Neural cell (in vitro differentiated cells): ENCODE measurements around the gene STEAP1B. TPM values are rescaled to one million over a fixed set of nuclear protein-coding genes. Genes with fewer than 3 reads are reported as not detected.

ENCODE experiments used
- H2AFZ ChIP-seq: fragments of 200-600, 300-800 bp; sonication (generic), shearing (Covaris generic); 2 replicates; pipeline ENCODE4 v1.6.0; 2014; ENCODE audit warnings: low read depth, mild to moderate bottlenecking, antibody characterized with exemption, low read length, moderate library complexity
- H3F3A ChIP-seq: fragments of 200-600 bp; shearing (Covaris generic); 2 replicates; pipeline ENCODE4 v1.6.1; 2016; ENCODE audit warnings: mild to moderate bottlenecking, moderate library complexity, mixed read lengths, antibody characterized with exemption, low read length; ENCODE audit not compliant: insufficient read depth, poor library complexity, severe bottlenecking
- H3K27ac ChIP-seq: fragments of 200-600, 300-800 bp; sonication (generic), shearing (Covaris generic); 2 replicates; pipeline ENCODE4 v1.5.1; 2014; ENCODE audit warnings: mild to moderate bottlenecking, low read length, moderate library complexity
- H3K27me3 ChIP-seq: fragments of 300-800, 200-600 bp; sonication (generic), shearing (Covaris generic); 2 replicates; pipeline ENCODE4 v1.6.0; 2014; ENCODE audit warnings: mild to moderate bottlenecking, low read depth, low read length, moderate library complexity; ENCODE audit not compliant: insufficient read depth
- H3K36me3 ChIP-seq: fragments of 300-800, 200-600 bp; sonication (generic), shearing (Covaris generic); 2 replicates; pipeline ENCODE4 v1.5.1; 2014; ENCODE audit warnings: mild to moderate bottlenecking, antibody characterized with exemption, low read length, moderate library complexity; ENCODE audit not compliant: insufficient read depth
- H3K4me2 ChIP-seq: fragments of 300-800, 200-600 bp; sonication (generic), shearing (Covaris generic); 2 replicates; pipeline ENCODE4 v1.6.0; 2014; ENCODE audit warnings: mild to moderate bottlenecking, low read length
- H3K4me3 ChIP-seq: fragments of 300-800, 200-600 bp; sonication (generic), shearing (Covaris generic); 2 replicates; pipeline ENCODE4 v1.5.1; 2014; ENCODE audit warnings: mild to moderate bottlenecking, low read length, moderate library complexity
- H3K79me2 ChIP-seq: fragments of 200-600 bp; shearing (Covaris generic); replicated peaks from 2 replicates; pipeline ENCODE4 v1.6.0; 2014; ENCODE audit warnings: mild to moderate bottlenecking, low read length, moderate library complexity; ENCODE audit not compliant: insufficient read depth
- H3K9ac ChIP-seq: fragments of 300-800, 200-600 bp; sonication (generic), shearing (Covaris generic); 2 replicates; pipeline ENCODE4 v1.6.1; 2016; ENCODE audit warnings: mild to moderate bottlenecking, low read length, mixed read lengths
- H3K9me2 ChIP-seq: fragments of 200-600 bp; shearing (Covaris generic); 2 replicates; pipeline ENCODE4 v1.6.1; 2016; ENCODE audit warnings: mild to moderate bottlenecking, low read length, mixed read lengths; ENCODE audit not compliant: insufficient read depth
- H3K9me3 ChIP-seq: fragments of 200-600, 300-800 bp; sonication (generic), shearing (Covaris generic); 2 replicates; pipeline ENCODE4 v1.6.1; 2016; ENCODE audit warnings: mild to moderate bottlenecking, mixed run types, low read length, moderate library complexity, mixed read lengths
- H4K20me1 ChIP-seq: fragments of 200-600 bp; shearing (Covaris generic); 2 replicates; pipeline ENCODE4 v1.6.1; 2016; ENCODE audit warnings: mild to moderate bottlenecking, mixed run types; ENCODE audit not compliant: insufficient read depth
- EP300 ChIP-seq: fragments of 450-650 bp; conservative IDR thresholded peaks from 2 replicates; pipeline ENCODE4 v1.6.1; 2014; ENCODE audit warnings: antibody characterized with exemption, mild to moderate bottlenecking, moderate library complexity; ENCODE audit not compliant: poor library complexity, severe bottlenecking
- EZH2 ChIP-seq: fragments of 200-600, 300-800 bp; shearing (Covaris generic), sonication (generic); IDR thresholded peaks from 2 replicates; pipeline ENCODE4 v1.6.1; 2014; ENCODE audit warnings: antibody characterized with exemption, low read length, borderline replicate concordance, mild to moderate bottlenecking; ENCODE audit not compliant: insufficient read depth, poor library complexity, severe bottlenecking
- MXI1 ChIP-seq: fragments of 450-650 bp; conservative IDR thresholded peaks from 2 replicates; pipeline ENCODE4 v1.6.1; 2014; ENCODE audit warnings: antibody characterized with exemption, mild to moderate bottlenecking; ENCODE audit not compliant: poor library complexity, severe bottlenecking
- POLR2AphosphoS5 ChIP-seq: IDR thresholded peaks from 2 replicates; pipeline ENCODE4 v1.6.1; 2012
- RAD21 ChIP-seq: fragments of 450-650 bp; conservative IDR thresholded peaks from 2 replicates; pipeline ENCODE4 v1.6.1; 2014; ENCODE audit warnings: antibody characterized with exemption, mild to moderate bottlenecking, moderate library complexity
- SMC3 ChIP-seq: fragments of 450-650 bp; conservative IDR thresholded peaks from 2 replicates; pipeline ENCODE4 v1.6.1; 2014; ENCODE audit warnings: antibody characterized with exemption, mild to moderate bottlenecking, moderate library complexity; ENCODE audit not compliant: poor library complexity
- TAF1 ChIP-seq: IDR thresholded peaks from 2 replicates; pipeline ENCODE4 v1.6.1; 2012; ENCODE audit warnings: low read depth
- polyA plus RNA-seq: library from polyadenylated mRNA; depleted of rRNA; stranded (reverse); fragments of >200 nt; gene quantifications from 2 replicates; pipeline ENCODE4 v1.2.3, GENCODE V29; 2014
- TF ChIP-seq, protein P1 (sequence below): fragments of 450-650 bp; IDR thresholded peaks from 2 replicates; pipeline ENCODE4 v1.5.1; 2014; ENCODE audit warnings: antibody characterized with exemption, mild to moderate bottlenecking, moderate library complexity; ENCODE audit not compliant: poor library complexity, severe bottlenecking
- TF ChIP-seq, protein P2 (sequence below): IDR thresholded peaks from 2 replicates; pipeline ENCODE4 v1.6.1; 2012; ENCODE audit warnings: borderline replicate concordance

STEAP1B gene
- polyA plus RNA-seq, 1 donor from 2014 or later, result 0.51 TPM

DNA sequence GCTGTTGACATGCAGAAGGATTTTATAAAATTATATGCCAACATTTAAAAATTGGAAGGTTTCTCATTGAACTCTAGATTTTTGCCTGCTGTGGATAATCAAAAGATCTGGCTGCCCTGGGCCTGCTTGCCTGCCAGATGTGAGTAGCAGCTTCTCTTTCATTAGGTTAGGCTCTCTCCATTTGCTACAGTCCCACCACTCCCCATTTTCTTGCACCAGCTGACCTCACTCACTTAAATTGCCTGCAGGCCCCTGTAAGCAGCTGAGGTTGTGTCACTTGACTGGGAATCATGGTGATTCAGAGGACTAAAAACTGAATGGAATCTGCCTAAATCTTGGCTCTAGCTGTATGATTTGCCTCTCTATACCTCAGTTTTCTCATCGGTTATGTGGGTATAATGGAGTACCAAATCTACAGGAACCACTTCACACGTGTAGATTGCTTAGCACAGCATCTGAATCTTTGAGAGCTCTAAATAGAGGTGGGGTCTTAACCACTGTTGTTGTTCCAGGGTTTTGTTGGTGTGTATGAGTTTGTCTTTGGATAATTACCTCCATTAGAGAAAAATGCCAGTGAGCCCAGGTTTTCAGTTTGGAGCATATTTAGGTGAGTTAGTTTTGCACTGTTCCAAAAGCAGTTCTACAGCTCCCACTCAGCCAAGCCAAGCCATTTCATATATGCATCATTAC lies 124.5 kb downstream of the STEAP1B start:
- Histone ChIP-seq H3K4me2 (no peak overlapping the region), H4K20me1 (no peaks in the 10 kb centered on the region), H2AFZ (no peak overlapping the region), H3K9me3 (no peaks in the 10 kb centered on the region), H3K36me3 (no peaks in the 10 kb centered on the region), H3F3A (no peaks in the 10 kb centered on the region), H3K27me3 (no peaks in the 10 kb centered on the region), H3K9me2 (no peaks in the 10 kb centered on the region), H3K27ac (no peak overlapping the region), H3K4me3 (no peak overlapping the region), H3K9ac (no peak overlapping the region), H3K79me2 (no peaks in the 10 kb centered on the region)
- TF ChIP-seq SMC3, result no peak
- TF ChIP-seq EP300, result no peak
- no peak for TF ChIP-seq RAD21
- TF ChIP-seq TAF1, result no peak
- TF ChIP-seq, protein P1, sequence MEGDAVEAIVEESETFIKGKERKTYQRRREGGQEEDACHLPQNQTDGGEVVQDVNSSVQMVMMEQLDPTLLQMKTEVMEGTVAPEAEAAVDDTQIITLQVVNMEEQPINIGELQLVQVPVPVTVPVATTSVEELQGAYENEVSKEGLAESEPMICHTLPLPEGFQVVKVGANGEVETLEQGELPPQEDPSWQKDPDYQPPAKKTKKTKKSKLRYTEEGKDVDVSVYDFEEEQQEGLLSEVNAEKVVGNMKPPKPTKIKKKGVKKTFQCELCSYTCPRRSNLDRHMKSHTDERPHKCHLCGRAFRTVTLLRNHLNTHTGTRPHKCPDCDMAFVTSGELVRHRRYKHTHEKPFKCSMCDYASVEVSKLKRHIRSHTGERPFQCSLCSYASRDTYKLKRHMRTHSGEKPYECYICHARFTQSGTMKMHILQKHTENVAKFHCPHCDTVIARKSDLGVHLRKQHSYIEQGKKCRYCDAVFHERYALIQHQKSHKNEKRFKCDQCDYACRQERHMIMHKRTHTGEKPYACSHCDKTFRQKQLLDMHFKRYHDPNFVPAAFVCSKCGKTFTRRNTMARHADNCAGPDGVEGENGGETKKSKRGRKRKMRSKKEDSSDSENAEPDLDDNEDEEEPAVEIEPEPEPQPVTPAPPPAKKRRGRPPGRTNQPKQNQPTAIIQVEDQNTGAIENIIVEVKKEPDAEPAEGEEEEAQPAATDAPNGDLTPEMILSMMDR, result no peak
- no peak for TF ChIP-seq MXI1
- no peak for TF ChIP-seq POLR2AphosphoS5
- TF ChIP-seq EZH2, result no peak
- TF ChIP-seq, protein P2, sequence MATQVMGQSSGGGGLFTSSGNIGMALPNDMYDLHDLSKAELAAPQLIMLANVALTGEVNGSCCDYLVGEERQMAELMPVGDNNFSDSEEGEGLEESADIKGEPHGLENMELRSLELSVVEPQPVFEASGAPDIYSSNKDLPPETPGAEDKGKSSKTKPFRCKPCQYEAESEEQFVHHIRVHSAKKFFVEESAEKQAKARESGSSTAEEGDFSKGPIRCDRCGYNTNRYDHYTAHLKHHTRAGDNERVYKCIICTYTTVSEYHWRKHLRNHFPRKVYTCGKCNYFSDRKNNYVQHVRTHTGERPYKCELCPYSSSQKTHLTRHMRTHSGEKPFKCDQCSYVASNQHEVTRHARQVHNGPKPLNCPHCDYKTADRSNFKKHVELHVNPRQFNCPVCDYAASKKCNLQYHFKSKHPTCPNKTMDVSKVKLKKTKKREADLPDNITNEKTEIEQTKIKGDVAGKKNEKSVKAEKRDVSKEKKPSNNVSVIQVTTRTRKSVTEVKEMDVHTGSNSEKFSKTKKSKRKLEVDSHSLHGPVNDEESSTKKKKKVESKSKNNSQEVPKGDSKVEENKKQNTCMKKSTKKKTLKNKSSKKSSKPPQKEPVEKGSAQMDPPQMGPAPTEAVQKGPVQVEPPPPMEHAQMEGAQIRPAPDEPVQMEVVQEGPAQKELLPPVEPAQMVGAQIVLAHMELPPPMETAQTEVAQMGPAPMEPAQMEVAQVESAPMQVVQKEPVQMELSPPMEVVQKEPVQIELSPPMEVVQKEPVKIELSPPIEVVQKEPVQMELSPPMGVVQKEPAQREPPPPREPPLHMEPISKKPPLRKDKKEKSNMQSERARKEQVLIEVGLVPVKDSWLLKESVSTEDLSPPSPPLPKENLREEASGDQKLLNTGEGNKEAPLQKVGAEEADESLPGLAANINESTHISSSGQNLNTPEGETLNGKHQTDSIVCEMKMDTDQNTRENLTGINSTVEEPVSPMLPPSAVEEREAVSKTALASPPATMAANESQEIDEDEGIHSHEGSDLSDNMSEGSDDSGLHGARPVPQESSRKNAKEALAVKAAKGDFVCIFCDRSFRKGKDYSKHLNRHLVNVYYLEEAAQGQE, result no peak

- H4K20me1 ChIP-seq, result no peaks in the 10 kb centered on the region
- H3K79me2 ChIP-seq, result no peaks in the 10 kb centered on the region
- H3K9me2 ChIP-seq, result no peaks in the 10 kb centered on the region
- H3K4me2 ChIP-seq, result no peak overlapping the region
- no peak overlapping the region for H3K27ac ChIP-seq
- no peak for TF ChIP-seq EP300
- no peak for TF ChIP-seq RAD21
- no peak for TF ChIP-seq MXI1
- TF ChIP-seq SMC3, result no peak
- no peak for TF ChIP-seq TAF1
- TF ChIP-seq, protein P1, result no peak
- TF ChIP-seq POLR2AphosphoS5, result no peak
- TF ChIP-seq EZH2, result no peak
- TF ChIP-seq, protein P2, result no peak
- no peaks in the 10 kb centered on the region for H3K9me3 ChIP-seq
- H2AFZ ChIP-seq, result no peak overlapping the region
- H3K4me3 ChIP-seq, result no peak overlapping the region
- H3K27me3 ChIP-seq, result no peaks in the 10 kb centered on the region
- no peak overlapping the region for H3K9ac ChIP-seq
- H3K36me3 ChIP-seq, result no peaks in the 10 kb centered on the region
- H3F3A ChIP-seq, result no peaks in the 10 kb centered on the region
Observed at GRCh38 chr7:22373911-22374310, 126.1 kb downstream of the STEAP1B start.
